Measurements from ENCODE around the gene CCNE1. TPM values are rescaled to one million over a fixed set of nuclear protein-coding genes. Genes with fewer than 3 reads are reported as not detected.

The CCNE1 gene
- total and polyA plus RNA-seq, 2 experiments from 2014 or later = 26.1 to 38.3 TPM

- TF ChIP-seq, protein P1, sequence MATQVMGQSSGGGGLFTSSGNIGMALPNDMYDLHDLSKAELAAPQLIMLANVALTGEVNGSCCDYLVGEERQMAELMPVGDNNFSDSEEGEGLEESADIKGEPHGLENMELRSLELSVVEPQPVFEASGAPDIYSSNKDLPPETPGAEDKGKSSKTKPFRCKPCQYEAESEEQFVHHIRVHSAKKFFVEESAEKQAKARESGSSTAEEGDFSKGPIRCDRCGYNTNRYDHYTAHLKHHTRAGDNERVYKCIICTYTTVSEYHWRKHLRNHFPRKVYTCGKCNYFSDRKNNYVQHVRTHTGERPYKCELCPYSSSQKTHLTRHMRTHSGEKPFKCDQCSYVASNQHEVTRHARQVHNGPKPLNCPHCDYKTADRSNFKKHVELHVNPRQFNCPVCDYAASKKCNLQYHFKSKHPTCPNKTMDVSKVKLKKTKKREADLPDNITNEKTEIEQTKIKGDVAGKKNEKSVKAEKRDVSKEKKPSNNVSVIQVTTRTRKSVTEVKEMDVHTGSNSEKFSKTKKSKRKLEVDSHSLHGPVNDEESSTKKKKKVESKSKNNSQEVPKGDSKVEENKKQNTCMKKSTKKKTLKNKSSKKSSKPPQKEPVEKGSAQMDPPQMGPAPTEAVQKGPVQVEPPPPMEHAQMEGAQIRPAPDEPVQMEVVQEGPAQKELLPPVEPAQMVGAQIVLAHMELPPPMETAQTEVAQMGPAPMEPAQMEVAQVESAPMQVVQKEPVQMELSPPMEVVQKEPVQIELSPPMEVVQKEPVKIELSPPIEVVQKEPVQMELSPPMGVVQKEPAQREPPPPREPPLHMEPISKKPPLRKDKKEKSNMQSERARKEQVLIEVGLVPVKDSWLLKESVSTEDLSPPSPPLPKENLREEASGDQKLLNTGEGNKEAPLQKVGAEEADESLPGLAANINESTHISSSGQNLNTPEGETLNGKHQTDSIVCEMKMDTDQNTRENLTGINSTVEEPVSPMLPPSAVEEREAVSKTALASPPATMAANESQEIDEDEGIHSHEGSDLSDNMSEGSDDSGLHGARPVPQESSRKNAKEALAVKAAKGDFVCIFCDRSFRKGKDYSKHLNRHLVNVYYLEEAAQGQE (IDR thresholded peaks at IDR 0.05; ENCODE audit: unreplicated experiment) = no peak
- TF ChIP-seq ZNF114 (CRISPR knock-in tag; IDR thresholded peaks at IDR 0.05) (no peak), STAT1 (IDR thresholded peaks at IDR 0.05; ENCODE audit: unreplicated experiment) (no peak), CTCF (conservative IDR thresholded peaks at IDR 0.05; ENCODE audit: low read depth in 2 of 2) (no peak)
Measured at GRCh38 chr19:29841209-29841558, 29.4 kb downstream of the CCNE1 start (continued).

DNA sequence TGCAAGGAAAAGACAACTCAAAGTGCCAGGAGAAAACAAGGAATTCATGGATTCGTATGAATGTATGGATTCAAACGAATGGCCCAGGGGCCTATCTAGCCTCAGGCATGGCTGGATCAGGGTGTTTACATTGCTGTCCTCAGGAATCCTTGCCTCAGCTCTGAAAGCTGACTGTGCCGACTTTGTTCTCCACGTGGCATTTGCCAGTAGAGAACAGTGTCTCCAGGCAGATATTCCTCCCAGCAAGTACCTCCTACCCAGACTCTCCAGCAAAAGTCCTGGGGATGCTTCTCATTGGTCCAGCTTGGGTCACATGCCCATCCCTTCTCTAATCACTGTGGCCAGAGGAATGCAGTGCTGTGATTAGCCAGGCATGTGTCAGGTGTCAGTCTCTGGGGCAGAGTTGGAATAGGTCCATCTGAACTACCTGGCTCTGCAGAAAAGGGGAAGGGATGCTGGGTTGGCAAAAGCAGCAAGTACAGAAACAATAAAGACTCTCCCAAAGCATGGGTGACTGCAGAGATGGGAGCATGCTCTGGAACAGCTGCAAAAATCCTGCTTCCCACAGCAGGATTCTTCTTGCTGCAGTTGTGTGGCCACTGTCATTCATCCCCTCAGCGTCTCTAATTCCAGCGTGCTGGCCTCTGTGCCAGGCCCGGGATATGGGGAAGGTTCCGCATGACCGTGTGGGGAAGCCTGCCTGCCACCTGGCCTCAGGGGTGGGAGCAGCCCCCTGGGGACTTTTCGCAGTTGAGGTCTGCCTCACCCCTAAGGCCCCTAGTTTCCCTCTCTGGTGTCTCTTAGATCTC, 30.0 kb downstream of the CCNE1 start:
- no peaks in the 10 kb centered on the region; the same call in 2 of the 3 replicates for H3K36me3 Mint-ChIP-seq (ENCODE audit: low read depth)
- H3K4me3 ChIP-seq = no peak overlapping the region
- H3K79me2 ChIP-seq (replicated peaks; ENCODE audit: insufficient read depth) = no peaks in the 10 kb centered on the region
- peak; percentile 3; the same call in 1 of the 3 replicates for ATAC-seq
- peaks cover 5% of the 10 kb centered on the region; the same call in 1 of the 2 replicates for H3K27me3 ChIP-seq (ENCODE audit: insufficient read depth)
- H3K4me1 ChIP-seq (ENCODE audit: insufficient read depth) = peaks cover 15% of the 10 kb centered on the region
- no peaks in the 10 kb centered on the region; the same call in 1 of the 2 replicates for H4K20me1 ChIP-seq (replicated peaks; ENCODE audit: insufficient read depth)
- peak overlapping the region; percentile 66; the same call in 1 of the 2 replicates for H2AFZ ChIP-seq
- H3K27me3 Mint-ChIP-seq (ENCODE audit: insufficient read depth, low read depth, poor library complexity) = peaks cover 9% of the 10 kb centered on the region
- H3K4me3 Mint-ChIP-seq = no peak overlapping the region
- peaks cover 24% of the 10 kb centered on the region for H3K4me1 Mint-ChIP-seq
- TF ChIP-seq JUNB (IDR thresholded peaks at IDR 0.05; ENCODE audit: unreplicated experiment) = no peak
- no peak for TF ChIP-seq CREB1 (CRISPR knock-in tag; IDR thresholded peaks at IDR 0.05; ENCODE audit: low read depth)
- no peak for TF ChIP-seq NANOG (IDR thresholded peaks at IDR 0.05; ENCODE audit: borderline replicate concordance)
- H3K4me2 ChIP-seq = no peak overlapping the region
- H3K9me2 ChIP-seq (ENCODE audit: insufficient read depth) = no peaks in the 10 kb centered on the region
- no peak overlapping the region for H3K27ac ChIP-seq (ENCODE audit: low read depth)
- peak; percentile 64 for DNase-seq (ENCODE audit: low spot score)
- no peaks in the 10 kb centered on the region for H3K36me3 ChIP-seq (ENCODE audit: insufficient read depth)
- no peak overlapping the region for H3K27ac Mint-ChIP-seq
- H3F3A ChIP-seq (replicated peaks; ENCODE audit: low read depth) = peaks cover 15% of the 10 kb centered on the region; the same call in 1 of the 2 replicates
- no peaks in the 10 kb centered on the region; the same call in 2 of the 3 replicates for H3K9me3 Mint-ChIP-seq
